ENCODE measurements around the gene MAP4K5.
"Not testable (repeated sequence)": the region's sequence is repeated elsewhere in the genome, so short reads cannot be mapped to it uniquely, and the experiment has no call there.

Gene MAP4K5

GRCh38 chr14:50533806-50534205, 1.4 kb upstream of the MAP4K5 start:
- Histone ChIP-seq H3K27ac (peak overlapping the region in 14 of 21 experiments; percentile 92 to 98 (median 97)), H3K4me3 (peak overlapping the region in 1 of 7 experiments; percentile 69)

GRCh38 chr14:50533241-50533705, 904 bp upstream of the MAP4K5 start:
- Histone ChIP-seq H3K4me3 (peak overlapping the region; percentile 69 to 97 (median 82)), H3K27ac (peak overlapping the region in 20 of 21 experiments; percentile 89 to 99 (median 97))

GRCh38 chr14:50531595-50532501, 521 bp downstream of the MAP4K5 start:
- peak overlapping the region; percentile 89 to 99 (median 97) for H3K27ac ChIP-seq

GRCh38 chr14:50530794-50531365, 1.5 kb downstream of the MAP4K5 start:
- peak overlapping the region in 13 of 21 experiments; percentile 9 to 99 (median 97) for H3K27ac ChIP-seq
- peak overlapping the region; percentile 69 to 97 (median 82) for H3K4me3 ChIP-seq

More at GRCh38 chr14:50531595-50532501, 521 bp downstream of the MAP4K5 start:
- H3K4me3 ChIP-seq = peak overlapping the region; percentile 69 to 97 (median 82)

GRCh38 chr14:50530358-50530757, 2.0 kb downstream of the MAP4K5 start:
- Histone ChIP-seq H3K27ac (peak overlapping the region in 12 of 21 experiments; percentile 9 to 99 (median 86)), H3K4me3 (peak overlapping the region in 5 of 7 experiments; percentile 4 to 97 (median 69))

- Histone ChIP-seq H3K27ac (peak overlapping the region in 12 of 21 experiments; percentile 12 to 99 (median 66)), H3K4me3 (no peak overlapping the region)
These were observed 2.8 kb downstream of the MAP4K5 start for GRCh38 chr14:50529288-50530179.

- Histone ChIP-seq H3K4me3 (no peak overlapping the region), H3K27ac (no peak overlapping the region)
These were observed 4.4 kb downstream of the MAP4K5 start for GRCh38 chr14:50528000-50528399.

GRCh38 chr14:50524731-50525515, 7.4 kb downstream of the MAP4K5 start:
- Histone ChIP-seq H3K4me3 (no peak overlapping the region), H3K27ac (peak overlapping the region in 5 of 21 experiments; percentile 0 to 49 (median 18))

- Histone ChIP-seq H3K4me3 (no peak overlapping the region), H3K27ac (peak overlapping the region in 4 of 21 experiments; percentile 0 to 49 (median 32))
These were observed 8.3 kb downstream of the MAP4K5 start for GRCh38 chr14:50524060-50524459.

GRCh38 chr14:50523271-50524041, 8.9 kb downstream of the MAP4K5 start:
- peak overlapping the region in 4 of 21 experiments; percentile 0 to 34 (median 17) for H3K27ac ChIP-seq
- H3K4me3 ChIP-seq = no peak overlapping the region

- Histone ChIP-seq H3K4me3 (no peak overlapping the region), H3K27ac (peak overlapping the region in 14 of 21 experiments; percentile 2 to 78 (median 42))
These were observed 10.4 kb downstream of the MAP4K5 start for GRCh38 chr14:50521912-50522341.

GRCh38 chr14:50520947-50521815, 11.2 kb downstream of the MAP4K5 start:
- peak overlapping the region in 16 of 21 experiments; percentile 2 to 78 (median 56) for H3K27ac ChIP-seq
- no peak overlapping the region for H3K4me3 ChIP-seq

GRCh38 chr14:50516091-50516490, 16.3 kb downstream of the MAP4K5 start:
- Histone ChIP-seq H3K4me3 (no peak overlapping the region), H3K27ac (no peak overlapping the region)

- H3K27ac ChIP-seq = no peak overlapping the region
- no peak overlapping the region for H3K4me3 ChIP-seq
These were observed 19.9 kb downstream of the MAP4K5 start for GRCh38 chr14:50512463-50512862.

- Histone ChIP-seq H3K27ac (no peak overlapping the region), H3K4me3 (no peak overlapping the region)
These were observed 22.2 kb downstream of the MAP4K5 start for GRCh38 chr14:50510157-50510556.

GRCh38 chr14:50507078-50507477, 25.3 kb downstream of the MAP4K5 start:
- H3K27ac ChIP-seq, H3K4me3 ChIP-seq: not testable (repeated sequence)

GRCh38 chr14:50501642-50502041, 30.7 kb downstream of the MAP4K5 start:
- Histone ChIP-seq H3K27ac (no peak overlapping the region), H3K4me3 (no peak overlapping the region)

Measured in skin epidermis (tissue), 12 donors.